HG02571 (cell line): ENCODE data around the gene PYGM.

Source experiments
- ATAC-seq: cut with Tn5 transposase; IDR thresholded peaks from one replicate; pipeline ENCODE4 v1.9.1; 2021; ENCODE audit warnings: mild to moderate bottlenecking, moderate library complexity; ENCODE audit not compliant: unreplicated experiment

Gene PYGM

DNA sequence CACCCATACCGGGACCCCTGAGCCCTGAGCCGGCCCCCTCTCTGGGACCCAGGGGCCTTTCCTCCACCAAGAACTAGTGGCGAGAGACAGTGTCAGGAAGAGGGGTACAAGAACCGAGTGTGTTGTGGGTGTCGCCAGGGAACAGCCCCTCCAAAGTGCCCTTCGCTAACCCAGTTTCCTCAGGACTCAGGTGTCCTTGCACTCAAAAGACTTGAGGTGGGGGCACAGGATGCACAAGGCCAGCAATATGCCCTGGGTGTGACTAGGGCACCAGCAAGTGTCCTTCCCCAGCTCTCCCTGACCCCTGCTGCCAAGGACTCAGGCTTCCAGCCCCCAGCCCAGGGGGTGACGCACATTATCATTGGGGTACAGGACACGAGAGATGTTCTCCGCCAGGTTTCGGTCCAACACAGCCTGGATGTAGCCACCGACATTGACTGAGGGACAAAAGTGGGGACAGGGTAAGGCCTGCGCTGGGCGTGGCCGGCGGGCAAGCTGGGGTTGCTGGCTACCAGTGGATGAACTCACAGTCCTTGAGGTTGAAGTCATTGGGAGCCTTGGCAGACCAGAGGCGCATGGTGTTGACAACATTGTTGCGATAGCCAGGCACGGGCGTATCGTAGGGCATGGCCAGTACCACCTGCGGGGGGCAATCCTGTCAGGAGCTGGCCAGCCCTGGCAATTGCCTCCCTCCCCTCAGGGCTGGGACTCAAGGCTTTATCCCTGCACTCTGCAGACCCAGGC lies 4.7 kb downstream of the PYGM start:
- no peak for ATAC-seq

DNA sequence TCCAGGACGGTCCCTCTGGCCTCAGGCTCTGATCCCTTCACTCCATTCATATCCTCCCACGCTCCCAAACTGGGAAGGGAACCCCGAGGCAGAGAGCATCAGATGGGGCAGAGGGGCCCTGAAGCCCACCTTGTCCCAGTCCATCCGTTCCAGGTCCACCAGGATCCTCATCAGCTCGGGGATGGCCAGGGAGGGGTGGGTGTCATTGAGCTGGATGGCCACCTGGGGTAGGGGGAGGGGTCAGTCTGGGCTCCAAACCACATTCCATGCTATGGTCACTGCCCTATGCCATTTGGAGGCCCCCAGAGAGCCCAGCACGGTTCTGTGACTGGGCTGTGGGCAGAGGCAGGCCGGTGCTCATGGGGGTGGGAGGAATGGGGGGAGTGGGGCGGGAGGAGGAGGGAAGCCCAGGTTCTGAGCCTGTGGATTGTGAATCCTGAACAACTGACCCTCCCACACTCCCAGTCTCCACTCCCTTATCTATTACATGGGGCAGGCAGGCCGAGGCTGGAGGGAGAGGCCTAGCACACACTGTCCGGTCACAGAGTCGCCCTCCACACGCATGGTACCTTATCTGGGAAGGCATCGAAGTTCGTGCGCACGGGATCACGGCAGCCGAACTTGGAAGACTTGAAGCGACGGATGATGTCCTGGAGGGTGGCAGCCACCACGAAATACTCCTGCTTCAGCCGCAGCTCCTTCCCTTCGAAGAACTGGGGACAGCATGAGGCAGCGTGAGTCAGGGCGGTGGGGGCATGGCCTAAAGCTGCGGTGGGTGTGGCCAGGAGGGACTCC lies 5.5 kb downstream of the PYGM start:
- ATAC-seq: no peak

DNA sequence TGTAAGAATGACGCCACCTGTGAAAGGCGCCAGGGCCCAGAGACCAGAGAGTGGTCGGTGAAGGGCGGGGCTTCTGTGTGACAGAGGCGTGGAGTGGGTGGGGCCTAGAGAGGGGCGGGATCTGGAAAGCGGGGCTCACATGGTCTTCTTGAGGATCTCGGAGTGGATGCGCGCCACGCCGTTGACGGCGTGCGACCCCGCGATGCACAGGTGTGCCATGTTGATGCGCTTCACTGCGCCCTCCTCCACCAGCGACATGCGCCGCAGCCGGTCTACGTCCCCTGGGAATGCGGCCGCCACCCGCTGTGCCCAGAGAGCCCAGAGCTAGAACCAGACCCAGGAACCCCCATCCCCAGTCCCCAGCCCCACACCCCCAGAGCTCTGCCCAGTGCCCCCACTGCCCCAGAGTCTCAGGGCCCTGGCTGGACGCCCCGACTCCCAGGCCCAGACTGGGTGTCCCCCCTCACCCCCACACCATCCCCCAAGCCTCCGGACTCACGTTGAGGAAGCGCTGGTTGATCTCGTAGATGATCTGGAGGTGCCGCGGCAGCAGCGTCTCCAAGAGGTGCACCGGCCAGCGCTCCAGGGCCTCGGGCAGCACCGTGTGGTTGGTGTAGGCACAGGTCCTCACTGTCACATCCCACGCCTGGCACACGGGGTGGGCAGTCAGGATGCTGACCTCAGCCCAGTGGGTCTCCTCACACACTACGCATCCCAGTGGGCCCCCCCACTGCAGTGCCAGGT lies 6.2 kb downstream of the PYGM start:
- ATAC-seq: no peak

DNA sequence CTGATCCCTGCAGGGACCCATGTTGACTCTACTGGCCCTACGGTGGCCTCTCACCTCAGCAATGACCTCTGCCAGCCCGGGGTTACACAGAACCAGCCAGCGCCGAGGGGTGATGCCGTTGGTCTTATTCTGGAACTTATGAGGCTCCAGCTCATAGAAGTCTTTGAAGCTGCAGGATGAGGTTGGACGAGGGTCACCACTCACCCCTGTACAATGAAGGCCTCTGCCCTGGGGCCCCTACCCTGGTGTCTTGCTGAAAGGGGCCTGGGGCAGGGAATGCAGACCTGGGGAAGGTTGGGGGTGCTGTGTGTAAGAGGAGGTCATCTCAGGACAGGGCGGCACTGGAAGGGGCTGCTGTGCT lies 6.8 kb downstream of the PYGM start:
- ATAC-seq: no peak

DNA sequence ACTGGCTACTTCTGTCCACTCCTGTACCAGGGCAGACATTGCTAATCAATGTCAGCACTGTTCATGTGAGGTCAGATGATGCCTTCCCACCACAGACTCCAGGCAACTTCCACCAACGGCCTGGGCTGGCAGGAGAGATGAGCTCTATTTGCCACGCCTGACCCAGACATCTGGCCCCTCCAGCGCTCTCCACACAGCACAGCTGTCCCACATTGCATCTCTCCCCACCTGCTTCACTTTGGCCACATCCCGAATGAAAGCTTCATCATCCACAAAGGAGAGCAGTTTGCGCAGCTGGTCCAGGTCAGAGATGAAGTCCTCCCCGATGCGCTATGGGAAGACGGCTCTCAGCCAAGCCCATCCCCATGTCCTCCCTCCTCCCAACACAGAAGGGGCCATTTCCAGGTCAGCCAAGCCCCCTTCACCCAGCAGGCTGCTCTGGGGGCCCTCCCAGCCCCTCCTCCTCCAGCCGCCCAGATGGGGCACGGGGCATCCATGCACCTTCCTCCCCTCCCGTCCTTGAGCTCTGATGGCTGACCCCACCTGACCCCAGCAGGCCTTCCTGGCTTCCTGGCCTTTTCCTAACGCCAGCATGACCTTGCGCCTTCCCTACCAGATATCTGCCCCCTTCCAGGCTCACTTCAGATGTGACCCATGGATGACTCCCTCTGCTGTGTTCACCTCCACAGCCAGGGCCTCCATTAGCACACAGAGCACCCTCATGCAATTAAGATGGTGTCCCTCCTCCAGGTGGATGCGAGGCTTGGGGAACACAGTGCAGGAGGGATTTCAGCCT lies 7.4 kb downstream of the PYGM start:
- ATAC-seq: no peak

DNA sequence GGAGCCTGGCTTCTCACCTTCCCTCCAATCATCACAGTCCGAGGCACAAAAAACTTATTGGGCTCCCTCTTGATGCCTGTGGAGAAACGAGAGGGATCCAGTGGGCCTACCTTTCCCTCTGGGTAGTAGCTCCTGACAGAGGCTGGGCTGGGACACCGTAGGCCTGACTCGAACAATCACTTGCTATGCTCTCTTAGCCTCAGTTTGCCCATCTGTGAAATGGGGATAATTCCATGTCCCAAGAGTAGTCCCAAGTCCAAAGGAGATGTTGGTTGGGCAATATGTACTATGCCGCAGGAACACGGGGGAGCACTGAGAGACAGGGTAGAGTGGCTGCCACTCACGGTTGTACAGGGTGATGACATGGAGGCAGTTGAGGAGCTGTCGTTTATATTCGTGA lies 8.2 kb downstream of the PYGM start:
- no peak for ATAC-seq

DNA sequence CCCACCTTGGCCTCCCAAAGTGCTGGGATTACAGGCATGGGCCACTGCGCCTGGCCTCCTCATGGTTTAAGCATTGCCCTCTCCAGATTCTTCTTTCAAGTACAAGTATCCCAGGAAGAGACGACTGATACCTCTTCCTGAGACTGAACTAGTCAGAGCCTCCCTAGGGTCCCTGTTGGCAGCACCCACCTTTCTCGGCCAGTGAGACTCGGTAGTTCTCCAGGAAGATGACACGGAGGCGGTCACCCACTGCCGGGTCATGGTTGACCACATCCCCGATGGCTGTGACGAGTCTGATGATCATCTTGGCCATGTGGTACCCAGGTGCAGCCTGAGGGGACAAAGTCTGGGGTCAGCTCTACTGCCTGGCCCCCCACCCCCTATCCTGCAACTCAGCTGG lies 8.6 kb downstream of the PYGM start:
- ATAC-seq: no peak

DNA sequence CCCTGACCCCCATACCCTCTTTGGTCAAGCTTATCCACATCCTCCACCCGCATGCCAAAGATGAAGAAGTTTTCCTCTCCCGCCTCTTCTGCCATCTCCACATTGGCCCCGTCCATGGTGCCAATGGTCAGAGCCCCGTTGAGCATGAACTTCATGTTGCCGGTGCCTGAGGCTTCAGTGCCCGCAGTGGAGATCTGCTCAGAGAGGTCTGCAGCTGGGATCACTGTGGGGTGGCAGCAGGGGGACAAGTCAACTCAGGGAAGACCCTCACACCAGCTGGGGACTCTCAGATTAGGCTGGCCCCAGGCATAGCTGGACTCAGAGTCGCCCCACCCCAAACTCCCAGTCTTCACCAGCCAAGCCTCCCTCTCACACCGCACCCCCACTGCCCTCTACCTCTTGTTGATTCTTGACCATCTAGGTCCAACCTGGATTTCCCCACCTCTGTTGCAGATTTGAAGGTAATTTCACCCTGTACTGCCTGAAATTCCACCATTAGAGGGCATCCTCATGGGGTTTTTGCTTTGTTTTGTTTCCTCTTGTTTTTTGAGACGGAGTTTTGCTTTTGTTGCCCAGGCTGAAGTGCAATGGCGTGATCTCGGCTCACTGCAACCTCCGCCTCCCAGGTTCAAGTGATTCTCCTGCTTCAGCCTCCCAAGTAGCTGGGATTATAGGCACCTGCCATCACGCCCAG lies 9.3 kb downstream of the PYGM start:
- no peak for ATAC-seq

DNA sequence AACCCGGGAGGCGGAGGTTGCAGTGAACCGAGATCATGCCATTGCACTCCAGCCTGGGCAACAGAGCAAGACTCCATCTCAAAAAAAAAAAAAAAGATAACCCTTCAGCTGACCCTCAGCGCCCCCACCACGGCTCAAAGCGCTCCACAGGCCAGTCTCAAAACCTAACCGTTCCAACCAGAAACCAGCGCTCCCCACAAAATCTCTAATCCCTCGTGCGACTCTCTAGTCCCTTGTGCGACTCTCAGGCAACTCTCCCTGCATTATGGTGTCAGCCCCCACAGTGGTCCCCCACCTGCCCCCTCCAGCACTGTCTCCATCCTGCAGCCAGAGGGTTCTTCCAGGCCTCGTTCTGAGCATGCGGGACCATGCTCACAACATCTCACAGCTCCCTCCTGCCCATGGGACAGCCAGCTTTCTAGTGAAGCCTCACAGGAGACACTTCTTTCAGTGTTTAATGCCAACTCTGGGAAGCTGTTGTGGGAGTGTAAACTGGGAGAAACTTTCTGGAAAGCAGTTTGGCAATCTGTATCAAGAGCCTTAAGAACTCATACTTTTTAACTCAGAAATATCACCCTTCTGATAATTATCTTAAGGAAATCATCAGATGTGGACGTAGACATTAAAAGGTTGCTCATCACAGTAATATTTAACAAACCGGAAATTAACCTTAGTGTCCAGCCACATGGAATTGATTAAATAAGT lies 11.7 kb downstream of the PYGM start:
- ATAC-seq: no peak

DNA sequence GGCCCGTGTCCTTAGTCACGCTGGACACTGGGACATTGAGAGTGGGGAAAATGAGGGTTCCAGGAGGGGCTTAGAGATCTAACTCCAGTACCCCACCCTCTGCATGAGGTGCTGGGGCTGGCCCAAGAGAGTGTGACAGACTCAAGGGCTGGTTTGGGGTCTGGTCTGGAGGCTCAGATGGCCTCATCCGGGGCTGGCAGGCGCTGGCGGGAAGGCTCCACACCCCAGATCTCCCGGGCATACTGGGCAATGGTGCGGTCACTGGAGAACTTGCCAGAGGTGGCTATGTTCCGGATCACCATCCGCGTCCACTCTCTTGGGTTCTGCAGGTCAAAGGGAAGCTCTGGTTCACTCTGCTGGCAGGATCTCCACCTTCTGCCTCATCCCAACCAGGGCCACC lies 13.3 kb downstream of the PYGM start:
- ATAC-seq: no peak

DNA sequence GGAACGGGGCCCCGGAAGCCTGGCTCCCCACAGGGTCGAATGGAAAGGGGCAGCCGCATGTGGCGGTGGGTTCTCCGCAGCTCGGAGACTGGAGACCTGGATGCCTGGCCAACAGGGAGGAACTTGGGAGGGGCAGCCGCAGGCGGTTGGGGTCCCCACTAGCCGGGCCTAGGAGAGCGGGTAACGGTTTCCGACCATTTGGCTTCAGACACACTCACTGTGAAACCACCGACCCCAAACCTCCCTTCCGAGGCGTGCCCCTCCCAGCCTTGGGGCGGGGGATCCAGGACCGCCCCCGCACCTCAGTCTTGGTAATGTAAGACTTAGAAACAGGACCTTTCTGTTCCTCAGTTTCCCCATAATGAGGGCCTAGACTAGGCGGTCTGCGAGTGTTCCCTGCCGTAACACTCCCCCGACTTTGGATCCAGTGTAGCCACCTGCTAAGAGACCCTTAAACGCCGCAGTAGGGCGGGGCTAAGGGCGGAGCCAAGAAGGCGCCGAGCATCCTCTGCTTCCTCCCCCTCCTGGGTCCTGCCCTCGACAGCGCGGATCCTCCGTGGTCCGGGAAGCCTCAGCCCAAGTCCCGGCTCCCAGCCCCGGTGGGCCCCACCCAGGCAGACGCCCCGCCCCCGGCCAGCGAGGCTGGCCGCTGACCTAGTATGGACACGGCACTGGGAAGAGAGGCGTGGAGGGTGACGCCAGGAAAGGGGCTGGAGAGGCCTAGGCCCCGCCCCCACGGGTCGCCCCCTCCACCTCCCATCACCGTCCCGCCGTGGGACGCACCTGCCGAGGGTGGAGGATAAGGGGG lies 14.0 kb downstream of the PYGM start:
- ATAC-seq: no peak

DNA sequence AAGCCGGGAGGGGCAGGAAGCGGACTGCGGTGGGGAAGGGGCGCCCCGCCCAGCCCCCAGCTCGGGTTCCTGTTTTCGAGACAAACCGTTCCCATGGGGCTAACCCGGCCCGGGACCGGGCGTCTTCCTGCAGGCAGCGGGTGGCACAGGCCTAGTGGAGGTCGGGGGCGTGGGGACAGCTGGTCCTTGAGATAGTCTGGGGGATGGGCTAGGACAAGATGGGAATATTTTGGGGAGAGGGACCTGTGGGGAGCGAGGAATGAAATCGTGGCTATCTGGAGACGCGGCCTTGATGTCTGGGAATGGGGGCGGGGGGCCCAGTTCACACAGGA lies 14.6 kb downstream of the PYGM start:
- ATAC-seq: no peak

DNA sequence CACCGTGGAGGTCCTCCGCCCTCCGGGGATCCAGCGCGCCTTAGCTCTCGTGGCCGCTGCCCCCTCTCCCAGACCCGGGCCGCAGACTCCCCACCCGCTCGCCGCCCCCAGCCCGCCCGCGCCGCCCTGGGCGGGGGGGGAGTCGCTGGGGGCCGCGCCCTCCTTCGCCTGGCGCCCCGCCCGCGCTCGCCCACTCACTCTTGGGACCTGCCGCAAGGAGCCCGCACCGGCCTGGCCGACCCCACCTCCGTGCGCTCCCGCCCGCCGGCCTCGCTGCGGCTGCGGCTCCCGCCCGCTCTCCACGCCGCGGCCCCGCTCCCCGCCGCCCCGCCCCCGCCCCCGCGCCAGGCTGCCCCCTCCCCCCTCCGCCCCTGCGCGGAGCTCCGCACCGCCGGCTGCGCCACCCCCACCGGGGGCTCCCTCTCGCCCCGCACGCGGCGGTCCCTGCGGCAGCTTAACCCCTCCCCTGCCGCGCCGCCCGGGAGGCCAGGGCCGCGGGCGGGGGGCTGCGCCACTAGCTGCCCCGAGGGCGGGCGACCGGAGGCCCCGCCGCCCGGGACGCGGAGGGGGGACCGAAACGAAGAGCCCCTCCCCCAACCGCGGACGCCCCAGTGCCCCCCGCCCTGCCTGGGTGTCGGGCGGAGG lies 15.1 kb downstream of the PYGM start:
- ATAC-seq: no peak

DNA sequence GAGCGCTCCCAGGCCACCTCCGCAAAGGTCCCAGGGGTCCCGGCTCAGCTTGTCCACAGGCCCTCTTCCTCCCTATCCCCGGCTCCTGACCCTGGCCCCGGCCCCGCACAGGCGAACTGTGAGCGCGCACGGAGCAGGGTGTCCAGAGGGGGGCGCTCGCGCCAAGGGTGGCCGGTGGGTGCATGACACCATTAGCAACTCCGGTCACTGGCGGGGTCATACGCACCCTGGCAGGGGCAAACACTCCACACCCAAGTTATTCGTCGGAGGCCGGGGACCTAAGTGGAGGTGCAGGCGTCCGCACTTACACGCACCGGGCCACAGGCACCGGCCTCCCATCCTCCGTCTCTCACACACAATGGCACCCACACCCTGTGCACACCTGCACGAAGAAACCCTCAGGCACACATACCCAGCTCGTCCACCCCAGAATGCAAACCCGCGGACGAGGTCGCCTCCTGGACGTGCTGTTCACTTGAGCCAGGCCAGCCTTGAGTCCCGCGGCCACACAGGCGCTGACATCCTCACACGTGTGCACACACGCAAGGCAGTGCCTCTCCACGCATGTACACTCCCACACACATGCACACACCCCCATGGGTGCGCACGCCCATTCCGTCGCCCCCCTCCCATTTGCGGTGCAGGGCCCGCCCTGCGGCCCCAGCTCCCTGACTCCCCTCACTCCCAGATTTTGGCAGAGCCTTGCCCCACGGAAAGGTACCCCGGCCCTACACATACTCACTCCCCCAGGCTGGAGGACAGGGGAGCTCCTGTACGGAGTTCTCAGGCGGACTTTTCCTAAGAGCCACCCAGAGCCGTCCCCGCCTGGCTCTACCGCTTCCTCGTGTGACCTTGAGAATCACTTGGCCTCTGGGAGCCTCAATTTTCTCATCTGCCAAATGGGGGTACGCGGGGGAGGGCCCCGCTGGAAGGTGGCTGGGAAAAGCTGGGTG lies 15.9 kb downstream of the PYGM start, which contains the start of gene RASGRP2:
Gene RASGRP2, minus strand, starts transcription at position 552 of the 953 bp plus-strand sequence. CDS start 1,276 bp downstream, outside the sequence.
- no peak for ATAC-seq

DNA sequence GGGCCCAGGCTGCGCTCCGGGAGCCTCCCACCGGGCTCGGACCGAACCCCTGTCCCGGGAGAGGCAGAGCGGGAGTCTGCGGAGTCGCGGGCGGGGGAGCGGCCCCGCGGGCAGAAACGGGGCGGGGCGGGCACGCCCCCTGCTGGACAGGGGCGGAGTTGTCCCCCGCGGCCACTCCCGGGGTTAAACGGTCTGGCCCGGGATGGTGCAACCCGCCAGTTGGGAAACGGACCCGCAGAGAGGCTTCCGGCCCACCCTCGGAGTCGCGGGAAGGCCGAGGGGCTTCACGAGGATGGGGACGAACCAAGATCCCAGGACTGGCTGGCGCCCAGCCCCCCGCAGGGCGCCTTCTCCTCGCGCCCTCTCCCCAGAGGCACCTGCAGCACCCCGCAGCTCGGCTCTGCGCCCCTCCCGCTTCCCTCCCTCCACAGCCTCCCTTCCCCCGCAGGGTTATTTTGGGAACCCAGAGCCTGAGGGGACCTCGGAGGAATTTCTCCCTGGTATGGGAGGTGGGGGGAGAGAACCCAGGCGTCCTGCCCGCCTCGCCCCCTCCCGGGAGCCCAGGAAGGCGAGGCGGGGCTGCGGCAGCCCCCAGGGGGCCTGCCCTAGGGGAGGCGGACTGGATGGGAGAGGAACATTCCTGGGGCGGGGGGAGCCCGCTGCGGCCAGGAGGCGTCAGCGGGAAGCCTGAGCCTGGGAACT lies 16.7 kb downstream of the PYGM start:
- ATAC-seq: no peak

DNA sequence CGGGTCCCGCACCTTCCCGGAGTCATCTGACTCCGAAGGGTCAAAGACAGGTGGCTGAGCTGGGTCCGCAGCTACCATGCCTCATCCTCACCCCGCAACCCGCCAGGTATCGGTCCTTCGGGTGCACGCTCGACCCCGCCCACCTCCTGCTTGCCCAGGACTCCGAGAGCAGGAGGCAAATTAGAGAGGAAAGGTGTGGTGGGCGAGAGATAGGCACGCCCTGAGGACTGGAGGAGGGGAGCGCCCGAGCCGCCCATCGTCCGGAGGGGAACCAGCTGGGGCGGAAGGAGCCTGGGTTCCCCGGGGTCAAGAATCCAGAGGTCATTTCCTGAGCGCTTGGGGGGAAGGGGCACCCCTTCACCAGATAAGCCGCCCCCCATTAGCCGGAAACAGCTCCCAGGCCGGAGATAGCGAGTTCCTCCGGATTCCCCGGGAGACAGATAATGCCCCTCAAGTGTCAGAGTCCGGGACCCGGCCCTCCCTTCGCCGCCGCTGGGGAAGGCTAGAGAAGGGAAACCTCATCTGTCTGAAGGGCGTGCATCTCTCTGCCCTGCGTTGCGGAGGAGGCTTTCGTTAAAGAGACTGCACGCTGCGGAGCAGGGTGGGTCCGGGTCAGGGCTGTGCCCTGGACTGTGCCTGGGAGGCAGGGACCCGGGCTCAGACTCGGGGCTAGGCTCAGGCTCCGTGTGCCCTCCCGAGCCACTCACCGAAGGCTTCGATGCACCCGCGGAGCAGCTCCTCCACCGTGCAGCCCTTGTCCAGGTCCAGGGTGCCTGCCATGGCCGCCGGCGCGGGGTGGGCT lies 17.5 kb downstream of the PYGM start:
- ATAC-seq: no peak
